Measurements from ENCODE around the gene ABHD2. TPM values are rescaled to one million over a fixed set of nuclear protein-coding genes. Genes with fewer than 3 reads are reported as not detected.

Gene ABHD2
- total and polyA plus RNA-seq, 4 donors = 9.1 to 221 (median 82.5) TPM

DNA sequence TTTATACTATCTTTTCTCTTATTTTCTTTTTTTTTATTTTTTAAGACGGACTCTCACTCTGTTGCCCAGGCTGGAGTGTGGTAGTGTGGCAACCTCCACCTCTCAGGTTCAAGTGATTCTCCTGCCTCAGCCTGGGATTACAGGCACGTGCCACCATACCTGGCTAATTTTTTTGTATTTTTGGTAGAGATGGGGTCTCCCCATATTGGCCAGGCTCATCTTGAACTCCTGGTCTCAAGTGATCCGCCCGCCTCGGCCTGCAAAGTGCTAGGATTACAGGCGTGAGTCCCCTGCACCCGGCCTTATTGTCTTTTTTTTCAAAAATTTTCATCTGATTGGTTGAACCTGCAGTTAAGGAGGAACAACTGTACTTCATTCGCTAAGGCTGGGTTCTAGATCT is 21.8 kb downstream of the ABHD2 start:
- Histone ChIP-seq H3K27ac (ENCODE audit: low read depth in 1 of 2, low read length in 2 of 2) (peak overlapping the region in 1 of 2 donors; percentile 10), H3K4me1 (ENCODE audit: control insufficient read depth in 1 of 2, insufficient read depth in 2 of 2, low read length in 2 of 2) (peaks cover 4 to 25% of the 10 kb centered on the region in 2 donors), H3K4me3 (ENCODE audit: low read length in 2 of 2) (no peak overlapping the region), H3K27me3 (ENCODE audit: control insufficient read depth in 1 of 2, insufficient read depth in 2 of 2, low read length in 1 of 2) (no peaks in the 10 kb centered on the region), H3K9me3 (ENCODE audit: control insufficient read depth, low read length) (no peaks in the 10 kb centered on the region), H3K36me3 (ENCODE audit: control insufficient read depth in 1 of 2, insufficient read depth in 2 of 2, low read length in 1 of 2) (no peaks in the 10 kb centered on the region)
- ATAC-seq (ENCODE audit: low FRiP score) (no peak), DNase-seq (no peak)
- 95% methylated on average over 8 of the region's 8 CpGs for WGBS, 2 donors
- intact Hi-C loops (cut with DNase I) = no loop called here

DNA sequence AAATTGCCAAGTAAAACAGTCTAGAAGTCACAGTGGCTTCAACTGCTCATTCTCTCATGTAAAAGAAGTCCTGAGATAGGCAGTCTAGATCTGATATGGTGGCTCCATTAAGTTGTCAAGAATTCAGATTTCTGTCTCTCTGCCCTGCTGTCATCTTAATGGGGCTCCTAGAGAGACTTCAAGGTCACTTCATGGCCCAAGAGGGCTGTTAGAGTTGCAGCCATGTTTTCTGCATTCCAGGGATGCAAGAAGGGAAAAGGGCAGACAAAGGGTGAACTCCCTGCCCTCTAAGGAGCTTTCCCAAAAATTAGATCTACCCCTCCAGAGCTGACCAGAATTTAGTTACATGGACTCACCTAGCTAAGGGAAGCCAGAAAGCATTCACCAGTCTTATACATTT is 23.1 kb downstream of the ABHD2 start:
- Histone ChIP-seq H3K9me3 (ENCODE audit: control insufficient read depth, low read length) (no peaks in the 10 kb centered on the region), H3K4me1 (ENCODE audit: control insufficient read depth in 1 of 2, insufficient read depth in 2 of 2, low read length in 2 of 2) (peaks cover 6 to 25% of the 10 kb centered on the region in 2 donors), H3K27ac (ENCODE audit: low read depth in 1 of 2, low read length in 2 of 2) (peak overlapping the region; percentile 33 to 45), H3K36me3 (ENCODE audit: control insufficient read depth in 1 of 2, insufficient read depth in 2 of 2, low read length in 1 of 2) (no peaks in the 10 kb centered on the region), H3K4me3 (ENCODE audit: low read length in 2 of 2) (no peak overlapping the region), H3K27me3 (ENCODE audit: control insufficient read depth in 1 of 2, insufficient read depth in 2 of 2, low read length in 1 of 2) (no peaks in the 10 kb centered on the region)
- intact Hi-C loops (cut with DNase I) = no loop called here
- no peak for DNase-seq
- ATAC-seq (ENCODE audit: low FRiP score) = no peak

DNA sequence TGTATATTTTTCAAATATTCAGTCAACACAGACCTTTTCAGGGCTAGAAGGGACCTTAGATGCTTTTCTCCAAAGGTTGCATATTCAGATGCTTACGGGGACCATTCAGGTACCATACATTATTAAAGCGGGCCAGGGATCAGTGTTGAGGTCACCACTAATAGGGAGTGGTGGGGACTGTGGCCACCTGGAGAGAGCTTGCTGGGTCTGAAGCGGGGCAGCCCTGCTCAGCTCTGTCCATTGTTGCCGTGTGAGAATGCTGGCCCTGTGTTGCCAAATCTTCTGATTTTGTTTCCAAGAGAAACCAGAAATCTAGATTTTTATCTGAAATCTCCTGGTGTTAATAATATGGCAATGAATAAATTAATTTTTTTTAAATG is 23.7 kb downstream of the ABHD2 start:
- 46 to 60% methylated on average over 4 of the region's 4 CpGs for WGBS, 2 donors
- intact Hi-C loops (cut with DNase I) = no loop called here
- H3K36me3 ChIP-seq (ENCODE audit: control insufficient read depth in 1 of 2, insufficient read depth in 2 of 2, low read length in 1 of 2) = no peaks in the 10 kb centered on the region
- DNase-seq (no peak), ATAC-seq (ENCODE audit: low FRiP score) (peak; percentile 3)
- no peaks in the 10 kb centered on the region for H3K27me3 ChIP-seq (ENCODE audit: control insufficient read depth in 1 of 2, insufficient read depth in 2 of 2, low read length in 1 of 2)
- H3K27ac ChIP-seq (ENCODE audit: low read depth in 1 of 2, low read length in 2 of 2) = peak overlapping the region in 1 of 2 donors; percentile 85
- peaks cover 6 to 25% of the 10 kb centered on the region in 2 donors for H3K4me1 ChIP-seq (ENCODE audit: control insufficient read depth in 1 of 2, insufficient read depth in 2 of 2, low read length in 2 of 2)
- no peak overlapping the region for H3K4me3 ChIP-seq (ENCODE audit: low read length in 2 of 2)
- no peaks in the 10 kb centered on the region for H3K9me3 ChIP-seq (ENCODE audit: control insufficient read depth, low read length)

DNA sequence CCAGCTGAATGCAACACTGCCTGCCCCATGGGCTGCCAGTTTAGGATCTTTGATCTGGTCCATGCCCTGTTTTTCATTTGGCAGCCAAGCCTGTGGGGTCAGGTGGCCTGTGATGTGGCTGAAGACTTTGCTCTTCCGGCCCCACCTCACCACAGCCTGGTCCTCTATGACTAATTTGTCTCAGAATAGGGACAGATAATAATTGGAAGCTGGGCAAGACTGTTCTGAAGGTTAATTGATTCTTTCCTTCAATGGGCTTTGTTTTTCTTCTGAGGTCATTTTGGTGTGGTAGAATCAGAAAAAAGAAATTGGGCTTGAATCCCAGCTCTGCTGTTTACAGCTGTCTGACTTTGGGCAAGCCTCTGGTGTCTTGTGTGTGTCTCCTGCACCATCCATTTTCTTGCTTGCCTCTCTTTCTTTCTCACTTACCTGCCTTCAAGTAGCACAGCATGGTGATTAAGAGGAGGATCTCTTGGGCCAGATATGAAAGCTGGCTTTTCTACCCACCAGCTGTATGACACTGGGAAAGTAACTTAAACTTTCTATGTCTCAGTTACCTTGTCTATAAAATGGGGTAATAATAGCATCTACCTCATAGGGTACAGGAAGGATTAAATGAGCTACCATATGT is 24.2 kb downstream of the ABHD2 start:
- Histone ChIP-seq H3K9me3 (ENCODE audit: control insufficient read depth, low read length) (no peaks in the 10 kb centered on the region), H3K36me3 (ENCODE audit: control insufficient read depth in 1 of 2, insufficient read depth in 2 of 2, low read length in 1 of 2) (peaks cover 0 to 2% of the 10 kb centered on the region in 2 donors), H3K4me1 (ENCODE audit: control insufficient read depth in 1 of 2, insufficient read depth in 2 of 2, low read length in 2 of 2) (peaks cover 8 to 27% of the 10 kb centered on the region in 2 donors), H3K27me3 (ENCODE audit: control insufficient read depth in 1 of 2, insufficient read depth in 2 of 2, low read length in 1 of 2) (no peaks in the 10 kb centered on the region), H3K4me3 (ENCODE audit: low read length in 2 of 2) (no peak overlapping the region), H3K27ac (ENCODE audit: low read depth in 1 of 2, low read length in 2 of 2) (peak overlapping the region; percentile 91 to 92)
- ATAC-seq (ENCODE audit: low FRiP score) = peak; percentile 71
- intact Hi-C loops (cut with DNase I) = no loop called here
- peak; percentile 72 to 80 for DNase-seq
- WGBS, 2 donors = 0 to 8% methylated on average over 1 of the region's 1 CpG

DNA sequence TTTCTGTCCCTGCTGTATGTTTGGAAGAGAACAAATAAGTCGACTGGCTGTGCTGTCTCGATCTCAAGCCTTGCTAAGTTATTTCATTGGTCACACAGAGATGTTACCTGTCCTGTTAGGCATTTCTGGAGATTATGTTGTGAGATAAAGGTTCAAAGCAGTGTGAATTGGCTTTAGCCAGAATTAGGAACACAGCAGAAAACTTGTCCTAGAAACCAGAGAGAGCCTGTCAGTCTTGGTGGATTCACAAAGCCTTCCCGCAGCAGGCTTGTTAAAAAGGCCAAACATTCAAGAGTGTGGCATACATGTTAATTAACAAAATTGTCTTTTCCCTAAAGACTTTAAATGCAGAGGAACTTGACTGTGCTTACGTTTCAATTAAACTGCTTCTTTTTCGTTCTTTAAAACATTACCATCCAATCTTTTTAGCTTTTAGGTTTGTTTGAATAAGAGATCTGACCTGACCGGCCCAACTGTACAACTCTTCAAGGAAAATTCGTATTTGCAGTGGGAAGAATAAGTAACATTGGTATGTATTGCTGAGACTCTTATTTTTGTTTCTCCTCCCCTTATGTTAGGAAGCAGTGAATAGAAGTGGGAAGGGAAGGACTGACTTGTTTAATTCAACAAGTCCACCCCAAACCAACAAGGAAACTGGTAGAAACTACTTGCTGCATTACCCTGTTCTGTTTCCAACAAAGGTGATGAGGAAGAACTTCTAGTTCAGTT is 25.2 kb downstream of the ABHD2 start:
- ATAC-seq (ENCODE audit: low FRiP score) (no peak), DNase-seq (no peak)
- no peaks in the 10 kb centered on the region for H3K9me3 ChIP-seq (ENCODE audit: control insufficient read depth, low read length)
- H3K27ac ChIP-seq (ENCODE audit: low read depth in 1 of 2, low read length in 2 of 2) = peak overlapping the region; percentile 91 to 92
- peaks cover 0 to 4% of the 10 kb centered on the region in 2 donors for H3K36me3 ChIP-seq (ENCODE audit: control insufficient read depth in 1 of 2, insufficient read depth in 2 of 2, low read length in 1 of 2)
- intact Hi-C loops (cut with DNase I) = no loop called here
- H3K27me3 ChIP-seq (ENCODE audit: control insufficient read depth in 1 of 2, insufficient read depth in 2 of 2, low read length in 1 of 2) = no peaks in the 10 kb centered on the region
- WGBS, 2 donors = 17 to 27% methylated on average over 7 of the region's 7 CpGs
- peaks cover 11 to 19% of the 10 kb centered on the region in 2 donors for H3K4me1 ChIP-seq (ENCODE audit: control insufficient read depth in 1 of 2, insufficient read depth in 2 of 2, low read length in 2 of 2)
- no peak overlapping the region for H3K4me3 ChIP-seq (ENCODE audit: low read length in 2 of 2)

DNA sequence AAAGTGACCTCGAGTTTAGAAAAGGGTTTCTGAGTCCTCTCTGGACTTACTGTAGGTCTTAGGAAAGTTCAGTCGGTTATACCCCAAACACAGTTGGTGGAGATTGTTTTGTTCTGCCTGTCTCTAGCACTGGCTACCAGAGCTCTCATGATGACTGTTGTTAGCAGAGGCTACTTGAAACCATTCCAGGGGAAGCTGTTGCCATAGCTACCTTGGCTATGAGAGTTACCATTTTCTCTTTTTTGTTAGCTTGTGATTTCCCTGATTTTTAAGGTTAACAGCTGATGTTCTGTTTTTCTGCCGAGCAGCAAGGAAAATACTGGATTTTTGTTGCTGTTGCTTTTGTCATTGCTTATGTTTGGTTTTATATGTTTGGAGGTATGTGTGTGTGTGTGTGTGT is 26.7 kb downstream of the ABHD2 start:
- H3K36me3 ChIP-seq (ENCODE audit: control insufficient read depth in 1 of 2, insufficient read depth in 2 of 2, low read length in 1 of 2) = peaks cover 0 to 4% of the 10 kb centered on the region in 2 donors
- intact Hi-C loops (cut with DNase I) = no loop called here
- WGBS, 2 donors = 5 to 6% methylated on average over 3 of the region's 3 CpGs
- H3K4me1 ChIP-seq (ENCODE audit: control insufficient read depth in 1 of 2, insufficient read depth in 2 of 2, low read length in 2 of 2) = peaks cover 13 to 14% of the 10 kb centered on the region in 2 donors
- DNase-seq (peak in 1 of 2 donors; percentile 66), ATAC-seq (ENCODE audit: low FRiP score) (no peak)
- peak overlapping the region; percentile 31 to 64 for H3K27ac ChIP-seq (ENCODE audit: low read depth in 1 of 2, low read length in 2 of 2)
- no peaks in the 10 kb centered on the region for H3K27me3 ChIP-seq (ENCODE audit: control insufficient read depth in 1 of 2, insufficient read depth in 2 of 2, low read length in 1 of 2)
- no peaks in the 10 kb centered on the region for H3K9me3 ChIP-seq (ENCODE audit: control insufficient read depth, low read length)
- no peak overlapping the region for H3K4me3 ChIP-seq (ENCODE audit: low read length in 2 of 2)

DNA sequence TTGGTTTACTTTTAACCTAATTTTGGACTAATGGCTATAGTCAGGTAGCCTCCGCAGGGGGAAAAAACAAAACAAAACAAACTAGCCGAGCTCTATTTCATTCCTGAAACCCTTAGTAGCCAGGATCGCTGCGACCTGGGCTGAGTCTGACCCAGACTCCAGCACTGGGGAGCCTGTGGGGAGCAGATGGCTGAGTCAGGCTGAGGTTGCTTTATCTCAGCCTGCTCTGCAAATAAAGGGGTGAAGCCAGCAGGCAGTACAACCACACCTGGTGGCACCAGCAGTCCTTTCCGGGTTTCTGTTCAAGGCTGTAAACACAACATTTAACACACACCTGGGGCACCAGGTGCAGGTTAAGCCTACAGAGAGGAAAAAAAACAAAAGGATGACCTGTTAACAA is 27.3 kb downstream of the ABHD2 start:
- WGBS, 2 donors = 56 to 62% methylated on average over 5 of the region's 5 CpGs
- intact Hi-C loops (cut with DNase I) = no loop called here
- peak overlapping the region; percentile 31 to 58 for H3K27ac ChIP-seq (ENCODE audit: low read depth in 1 of 2, low read length in 2 of 2)
- H3K4me3 ChIP-seq (ENCODE audit: low read length in 2 of 2) = no peak overlapping the region
- no peaks in the 10 kb centered on the region for H3K9me3 ChIP-seq (ENCODE audit: control insufficient read depth, low read length)
- H3K36me3 ChIP-seq (ENCODE audit: control insufficient read depth in 1 of 2, insufficient read depth in 2 of 2, low read length in 1 of 2) = peaks cover 0 to 4% of the 10 kb centered on the region in 2 donors
- DNase-seq (no peak), ATAC-seq (ENCODE audit: low FRiP score) (no peak)
- H3K4me1 ChIP-seq (ENCODE audit: control insufficient read depth in 1 of 2, insufficient read depth in 2 of 2, low read length in 2 of 2) = peaks cover 13 to 14% of the 10 kb centered on the region in 2 donors
- no peaks in the 10 kb centered on the region for H3K27me3 ChIP-seq (ENCODE audit: control insufficient read depth in 1 of 2, insufficient read depth in 2 of 2, low read length in 1 of 2)

DNA sequence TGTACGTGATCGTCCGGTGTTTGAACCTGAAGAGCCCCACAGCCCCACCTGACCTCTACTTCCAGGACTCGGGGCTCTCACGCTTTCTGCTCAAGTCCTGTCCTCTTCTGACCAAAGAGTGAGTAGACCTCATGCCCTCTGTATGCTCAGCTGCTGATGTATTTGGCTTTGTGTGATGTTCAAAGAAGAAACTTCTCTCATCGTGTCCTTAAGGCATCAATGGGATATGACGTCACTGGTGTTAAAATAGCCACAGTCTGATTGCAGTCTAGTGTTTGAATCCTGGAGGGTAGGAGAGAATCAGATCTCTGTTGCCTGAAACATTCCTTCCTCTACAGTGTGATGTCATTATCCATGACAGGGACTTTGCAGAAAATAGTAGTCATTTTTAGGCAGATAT is 28.1 kb downstream of the ABHD2 start:
- Histone ChIP-seq H3K9me3 (ENCODE audit: control insufficient read depth, low read length) (no peaks in the 10 kb centered on the region), H3K4me3 (ENCODE audit: low read length in 2 of 2) (no peak overlapping the region), H3K36me3 (ENCODE audit: control insufficient read depth in 1 of 2, insufficient read depth in 2 of 2, low read length in 1 of 2) (peaks cover 0 to 4% of the 10 kb centered on the region in 2 donors), H3K4me1 (ENCODE audit: control insufficient read depth in 1 of 2, insufficient read depth in 2 of 2, low read length in 2 of 2) (peaks cover 11 to 21% of the 10 kb centered on the region in 2 donors), H3K27ac (ENCODE audit: low read depth in 1 of 2, low read length in 2 of 2) (peak overlapping the region; percentile 23 to 93), H3K27me3 (ENCODE audit: control insufficient read depth in 1 of 2, insufficient read depth in 2 of 2, low read length in 1 of 2) (no peaks in the 10 kb centered on the region)
- DNase-seq (no peak), ATAC-seq (ENCODE audit: low FRiP score) (peak; percentile 28)
- 31 to 32% methylated on average over 7 of the region's 7 CpGs for WGBS, 2 donors
- intact Hi-C loops (cut with DNase I) = no loop called here

DNA sequence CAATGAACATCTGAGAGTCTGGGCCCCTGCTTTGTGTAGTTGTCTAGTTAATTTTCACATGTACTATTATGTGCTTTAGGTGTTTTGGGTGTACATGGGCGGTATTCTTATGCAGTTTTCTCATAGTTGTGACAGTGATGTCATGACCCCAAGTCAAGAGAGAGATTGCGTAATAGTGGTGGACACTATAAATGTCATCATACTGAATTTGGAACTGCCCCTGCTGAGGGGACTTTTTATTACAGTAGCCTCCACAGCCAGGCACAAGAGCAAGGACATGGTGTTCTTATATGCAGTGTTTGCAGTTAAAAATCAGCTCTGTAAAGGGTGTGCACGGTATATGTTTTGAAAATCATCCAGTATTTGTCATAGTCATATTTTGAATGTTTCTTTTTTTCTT is 29.5 kb downstream of the ABHD2 start:
- DNase-seq (no peak), ATAC-seq (ENCODE audit: low FRiP score) (no peak)
- intact Hi-C loops (cut with DNase I) = no loop called here
- no peaks in the 10 kb centered on the region for H3K27me3 ChIP-seq (ENCODE audit: control insufficient read depth in 1 of 2, insufficient read depth in 2 of 2, low read length in 1 of 2)
- no peak overlapping the region for H3K4me3 ChIP-seq (ENCODE audit: low read length in 2 of 2)
- peaks cover 0 to 6% of the 10 kb centered on the region in 2 donors for H3K36me3 ChIP-seq (ENCODE audit: control insufficient read depth in 1 of 2, insufficient read depth in 2 of 2, low read length in 1 of 2)
- peaks cover 11 to 17% of the 10 kb centered on the region in 2 donors for H3K4me1 ChIP-seq (ENCODE audit: control insufficient read depth in 1 of 2, insufficient read depth in 2 of 2, low read length in 2 of 2)
- 61 to 67% methylated on average over 3 of the region's 3 CpGs for WGBS, 2 donors
- no peaks in the 10 kb centered on the region for H3K9me3 ChIP-seq (ENCODE audit: control insufficient read depth, low read length)
- peak overlapping the region; percentile 20 to 75 for H3K27ac ChIP-seq (ENCODE audit: low read depth in 1 of 2, low read length in 2 of 2)

All from aorta (tissue), 5 donors.